ENCODE measurements around the gene REL.

REL gene

GRCh38 chr2:60867007-60867406 is 14.4 kb upstream of the REL start:
- no peak overlapping the region for H2AFZ ChIP-seq (ENCODE audit: low read depth)
- TF ChIP-seq, protein P1, sequence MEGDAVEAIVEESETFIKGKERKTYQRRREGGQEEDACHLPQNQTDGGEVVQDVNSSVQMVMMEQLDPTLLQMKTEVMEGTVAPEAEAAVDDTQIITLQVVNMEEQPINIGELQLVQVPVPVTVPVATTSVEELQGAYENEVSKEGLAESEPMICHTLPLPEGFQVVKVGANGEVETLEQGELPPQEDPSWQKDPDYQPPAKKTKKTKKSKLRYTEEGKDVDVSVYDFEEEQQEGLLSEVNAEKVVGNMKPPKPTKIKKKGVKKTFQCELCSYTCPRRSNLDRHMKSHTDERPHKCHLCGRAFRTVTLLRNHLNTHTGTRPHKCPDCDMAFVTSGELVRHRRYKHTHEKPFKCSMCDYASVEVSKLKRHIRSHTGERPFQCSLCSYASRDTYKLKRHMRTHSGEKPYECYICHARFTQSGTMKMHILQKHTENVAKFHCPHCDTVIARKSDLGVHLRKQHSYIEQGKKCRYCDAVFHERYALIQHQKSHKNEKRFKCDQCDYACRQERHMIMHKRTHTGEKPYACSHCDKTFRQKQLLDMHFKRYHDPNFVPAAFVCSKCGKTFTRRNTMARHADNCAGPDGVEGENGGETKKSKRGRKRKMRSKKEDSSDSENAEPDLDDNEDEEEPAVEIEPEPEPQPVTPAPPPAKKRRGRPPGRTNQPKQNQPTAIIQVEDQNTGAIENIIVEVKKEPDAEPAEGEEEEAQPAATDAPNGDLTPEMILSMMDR (conservative IDR thresholded peaks at IDR 0.05; ENCODE audit: low read depth, low read length): no peak
- no peaks in the 10 kb centered on the region for H3K27me3 ChIP-seq (ENCODE audit: insufficient read depth, low read depth)
- no peaks in the 10 kb centered on the region for H3K79me2 ChIP-seq (ENCODE audit: insufficient read depth, low read depth)
- no peak overlapping the region for H3K27ac ChIP-seq
- peaks cover 4% of the 10 kb centered on the region for H3K4me1 ChIP-seq (ENCODE audit: low read depth, poor library complexity, severe bottlenecking)
- H3K4me2 ChIP-seq: no peak overlapping the region
- H3K36me3 ChIP-seq (ENCODE audit: insufficient read depth): no peaks in the 10 kb centered on the region
- H3K9ac ChIP-seq: no peak overlapping the region
- no peak overlapping the region for H3K4me3 ChIP-seq (IDR thresholded peaks at IDR 0.05; ENCODE audit: insufficient read depth, low read depth, low read length)
- no peaks in the 10 kb centered on the region for H4K20me1 ChIP-seq (ENCODE audit: insufficient read depth)

GRCh38 chr2:60867848-60868247 is 13.5 kb upstream of the REL start:
- Histone ChIP-seq H3K36me3 (ENCODE audit: insufficient read depth) (no peaks in the 10 kb centered on the region), H3K27me3 (ENCODE audit: insufficient read depth, low read depth) (no peaks in the 10 kb centered on the region), H3K27ac (no peak overlapping the region), H3K9ac (no peak overlapping the region), H3K4me2 (no peak overlapping the region), H2AFZ (ENCODE audit: low read depth) (peak overlapping the region; percentile 4; the same call in 1 of the 2 replicates), H3K4me1 (ENCODE audit: low read depth, poor library complexity, severe bottlenecking) (peaks cover 12% of the 10 kb centered on the region), H4K20me1 (ENCODE audit: insufficient read depth) (no peaks in the 10 kb centered on the region), H3K4me3 (IDR thresholded peaks at IDR 0.05; ENCODE audit: insufficient read depth, low read depth, low read length) (no peak overlapping the region), H3K79me2 (ENCODE audit: insufficient read depth, low read depth) (no peaks in the 10 kb centered on the region)
- TF ChIP-seq, protein P1 (conservative IDR thresholded peaks at IDR 0.05; ENCODE audit: low read depth, low read length): no peak

- TF ChIP-seq, protein P1 (conservative IDR thresholded peaks at IDR 0.05; ENCODE audit: low read depth, low read length): no peak
- Histone ChIP-seq H3K27ac (no peak overlapping the region), H3K4me2 (no peak overlapping the region), H2AFZ (ENCODE audit: low read depth) (no peak overlapping the region), H3K27me3 (ENCODE audit: insufficient read depth, low read depth) (no peaks in the 10 kb centered on the region), H4K20me1 (ENCODE audit: insufficient read depth) (no peaks in the 10 kb centered on the region), H3K4me1 (ENCODE audit: low read depth, poor library complexity, severe bottlenecking) (peaks cover 13% of the 10 kb centered on the region), H3K36me3 (ENCODE audit: insufficient read depth) (no peaks in the 10 kb centered on the region), H3K79me2 (ENCODE audit: insufficient read depth, low read depth) (no peaks in the 10 kb centered on the region), H3K9ac (no peak overlapping the region), H3K4me3 (IDR thresholded peaks at IDR 0.05; ENCODE audit: insufficient read depth, low read depth, low read length) (no peak overlapping the region)
Measured at GRCh38 chr2:60868589-60869273, 12.6 kb upstream of the REL start.

GRCh38 chr2:60872510-60872928 is 8.9 kb upstream of the REL start:
- Histone ChIP-seq H3K27me3 (ENCODE audit: insufficient read depth, low read depth) (no peaks in the 10 kb centered on the region), H3K79me2 (ENCODE audit: insufficient read depth, low read depth) (no peaks in the 10 kb centered on the region), H3K9ac (no peak overlapping the region), H3K27ac (peak overlapping the region; percentile 0; the same call in 1 of the 2 replicates), H3K4me3 (IDR thresholded peaks at IDR 0.05; ENCODE audit: insufficient read depth, low read depth, low read length) (no peak overlapping the region), H2AFZ (ENCODE audit: low read depth) (peak overlapping the region; percentile 58), H4K20me1 (ENCODE audit: insufficient read depth) (no peaks in the 10 kb centered on the region), H3K36me3 (ENCODE audit: insufficient read depth) (no peaks in the 10 kb centered on the region), H3K4me2 (peak overlapping the region; percentile 76), H3K4me1 (ENCODE audit: low read depth, poor library complexity, severe bottlenecking) (peaks cover 13% of the 10 kb centered on the region)
- TF ChIP-seq, protein P1 (conservative IDR thresholded peaks at IDR 0.05; ENCODE audit: low read depth, low read length): no peak
